Raji (cell line): ENCODE measurements around the gene ID1.

Experiments
- POLR2A ChIP-seq: IDR thresholded peaks from 2 replicates; pipeline ENCODE4 v1.6.1; 2011; ENCODE audit warnings: low read depth, low read length, control low read depth; ENCODE audit not compliant: insufficient read depth

The ID1 gene

GRCh38 chr20:31606804-31607639 is 1.9 kb downstream of the ID1 start:
- no peak for TF ChIP-seq POLR2A

- TF ChIP-seq POLR2A: no peak
Observed at GRCh38 chr20:31607640-31608250, 2.7 kb downstream of the ID1 start.

DNA sequence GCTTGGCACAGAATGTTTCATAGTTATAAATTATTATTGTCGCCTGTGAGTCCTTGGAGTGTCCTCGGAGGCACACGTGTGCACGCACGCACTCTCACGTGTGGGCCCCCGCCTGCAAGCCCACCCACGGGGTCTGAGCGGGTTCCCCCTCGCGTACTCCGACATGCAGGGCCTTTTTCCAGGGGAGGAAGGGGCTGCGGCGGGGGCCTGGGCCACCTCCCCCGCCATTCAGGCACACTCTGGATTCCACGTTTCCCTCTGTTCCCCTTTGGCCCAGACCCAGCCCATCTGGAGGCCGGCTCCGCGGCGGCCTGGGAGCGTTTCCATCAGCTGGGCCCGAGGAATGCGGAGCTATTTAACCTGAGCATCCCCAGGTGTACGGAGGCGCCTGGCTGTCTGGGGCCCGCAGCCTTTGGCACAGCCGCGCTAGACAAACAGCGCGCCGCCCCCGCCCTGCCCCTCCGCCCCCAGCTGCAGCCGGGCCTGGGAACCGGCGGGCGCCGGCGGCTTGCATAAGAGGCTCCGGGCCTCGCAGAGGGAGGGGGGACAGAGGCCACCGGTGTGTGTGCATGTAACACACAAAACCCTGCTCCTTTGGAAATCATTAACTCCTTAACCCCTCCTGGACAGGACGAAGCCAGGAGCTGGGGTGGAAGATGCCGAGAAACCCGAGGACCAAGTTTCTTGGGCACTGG is 3.3 kb downstream of the ID1 start:
- TF ChIP-seq POLR2A: no peak

DNA sequence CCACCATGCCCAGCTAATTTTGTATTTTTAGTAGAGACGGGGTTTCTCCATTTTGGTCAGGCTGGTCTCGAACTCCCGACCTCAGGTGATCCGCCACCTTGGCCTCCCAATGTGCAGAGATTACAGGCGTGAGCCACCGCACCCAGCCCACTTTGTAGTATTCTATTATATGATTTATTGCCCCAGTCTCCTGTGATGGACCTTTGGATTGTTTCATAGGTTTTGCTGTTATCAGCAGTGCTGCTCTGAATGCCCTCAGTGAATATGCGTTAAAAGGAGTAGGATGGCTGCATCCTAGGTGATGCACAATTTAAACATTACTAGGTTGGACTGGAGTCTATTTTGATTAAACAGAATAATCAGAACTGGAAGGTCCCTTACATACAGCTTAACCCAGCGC is 10.3 kb downstream of the ID1 start:
- TF ChIP-seq POLR2A: no peak

- TF ChIP-seq POLR2A: no peak
Observed at GRCh38 chr20:31617432-31618104, 12.5 kb downstream of the ID1 start.

GRCh38 chr20:31620246-31620645 is 15.2 kb downstream of the ID1 start:
- TF ChIP-seq POLR2A: no peak

GRCh38 chr20:31630187-31630790 is 25.2 kb downstream of the ID1 start:
- no peak for TF ChIP-seq POLR2A

DNA sequence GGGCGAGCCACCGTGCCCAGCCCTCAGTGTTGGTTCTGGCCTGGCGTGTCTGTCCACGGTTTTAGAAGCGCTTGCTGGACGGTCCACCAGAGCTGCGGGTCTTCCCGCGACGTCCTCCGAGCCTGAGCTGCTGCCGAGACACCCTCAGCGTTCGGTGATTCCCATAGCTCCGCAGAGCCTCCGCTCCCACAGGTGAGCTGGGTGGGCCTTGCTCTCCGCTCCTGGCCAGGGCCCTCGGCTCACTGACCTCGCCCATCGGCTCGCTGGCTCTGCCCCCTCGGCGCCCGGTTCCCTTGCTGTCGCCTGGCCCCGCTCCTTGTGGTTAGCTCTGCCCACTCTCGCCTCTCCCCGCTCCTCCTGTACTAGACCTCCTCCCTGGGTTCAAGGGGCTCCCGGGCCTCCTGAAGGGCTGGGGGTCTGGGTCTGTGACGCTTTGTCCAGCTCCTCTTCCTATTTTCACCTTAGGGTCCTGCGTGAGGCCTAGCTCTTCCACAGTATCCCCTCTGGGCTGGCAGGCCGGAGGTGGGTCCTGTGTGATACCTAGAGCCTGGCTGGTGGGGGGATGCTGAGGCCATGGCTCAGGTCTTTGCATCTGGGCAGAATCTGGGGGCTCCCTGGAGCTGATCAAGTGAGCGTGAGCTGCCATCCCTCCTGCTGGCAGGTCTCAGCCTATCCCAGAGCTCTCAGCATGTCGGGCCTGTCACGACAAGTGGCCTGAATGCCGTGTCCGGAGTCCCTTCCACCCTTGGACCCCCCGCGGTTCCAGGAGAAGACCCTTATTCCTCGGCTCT is 27.7 kb downstream of the ID1 start:
- no peak for TF ChIP-seq POLR2A

GRCh38 chr20:31633339-31633914 is 28.3 kb downstream of the ID1 start:
- TF ChIP-seq POLR2A: no peak

DNA sequence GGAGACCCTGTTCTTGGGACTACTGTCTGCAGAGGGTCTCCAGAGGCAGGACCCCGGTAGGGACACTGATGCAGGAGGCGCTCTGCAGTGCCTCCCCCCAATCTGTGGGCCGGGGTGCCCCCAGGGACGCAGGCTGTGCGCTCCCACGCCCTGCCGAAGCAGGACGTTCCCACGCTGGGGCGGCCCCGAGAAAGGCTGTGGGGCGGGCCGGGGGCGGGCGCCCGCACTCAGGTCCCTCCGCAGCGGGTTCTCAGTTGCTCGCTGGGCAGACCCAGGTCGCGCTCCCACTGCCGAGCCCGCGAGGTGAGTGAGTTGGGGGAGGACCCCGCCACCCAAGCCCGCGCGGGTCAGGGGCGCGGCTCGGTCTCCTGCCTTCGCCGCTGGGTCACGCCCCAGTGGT is 32.6 kb downstream of the ID1 start, which contains the start of gene COX4I2:
Gene COX4I2, plus strand, starts transcription at position 253 of the 400 bp plus-strand sequence. CDS start 1,106 bp downstream, outside the sequence.
- no peak for TF ChIP-seq POLR2A

DNA sequence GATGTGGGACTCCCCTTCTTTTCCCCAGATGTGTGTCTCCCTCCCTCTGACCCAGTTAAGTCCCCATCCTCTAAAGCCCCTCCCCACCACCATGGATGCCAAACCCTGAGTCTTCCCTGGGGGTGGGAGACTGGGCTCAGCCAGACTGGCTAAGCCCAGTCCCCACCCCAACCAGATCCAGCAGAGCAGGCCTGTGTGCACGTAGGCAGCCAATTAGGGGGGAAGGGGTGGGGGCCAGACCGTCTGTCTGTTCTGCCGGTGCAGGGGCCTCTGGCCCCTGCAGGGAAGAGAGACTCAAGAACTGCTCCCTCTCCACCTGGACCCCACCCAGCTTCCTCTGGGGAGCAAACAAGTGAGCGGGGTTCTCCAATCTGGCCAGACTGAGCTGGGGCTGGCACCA is 33.2 kb downstream of the ID1 start:
- no peak for TF ChIP-seq POLR2A

- TF ChIP-seq POLR2A: no peak
Observed at GRCh38 chr20:31638816-31639215, 33.7 kb downstream of the ID1 start.

DNA sequence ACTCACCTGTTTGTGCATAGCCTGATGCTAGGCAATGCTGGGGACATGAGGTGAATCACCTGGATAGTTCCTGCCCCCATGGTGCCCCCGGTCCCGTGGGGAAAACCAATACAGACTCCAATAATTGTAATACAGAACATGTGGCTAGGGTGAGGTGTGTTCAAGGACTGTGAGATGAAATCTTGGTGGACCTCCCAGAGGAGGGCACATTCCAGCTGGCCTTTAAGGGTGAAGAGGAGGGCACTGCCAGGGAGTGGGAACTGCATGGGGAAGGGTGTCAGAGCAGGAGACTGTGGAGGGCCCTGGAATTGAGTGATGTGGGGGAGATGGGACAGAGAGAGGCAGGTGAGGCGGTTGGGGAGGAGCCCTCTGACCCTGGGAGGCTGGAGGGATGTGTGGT is 35.2 kb downstream of the ID1 start:
- no peak for TF ChIP-seq POLR2A

DNA sequence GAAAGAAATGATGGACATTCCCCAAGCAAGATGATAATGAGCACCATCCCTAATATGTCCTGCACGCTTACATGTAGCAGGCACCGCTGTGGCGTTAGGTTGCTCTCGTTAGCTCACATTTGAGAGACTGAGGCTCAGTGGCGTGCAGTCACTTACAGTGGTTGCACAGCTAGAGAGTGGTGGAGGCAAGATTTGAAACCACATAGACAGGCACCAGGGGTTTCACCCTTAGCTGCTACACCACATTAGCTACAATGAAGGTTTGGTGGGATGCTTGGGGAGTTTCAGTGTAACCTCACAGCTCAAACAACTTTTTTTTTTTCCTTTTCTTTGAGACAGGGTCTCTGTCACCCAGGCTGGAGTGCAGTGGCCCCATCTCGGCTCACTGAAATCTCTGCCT is 36.3 kb downstream of the ID1 start:
- no peak for TF ChIP-seq POLR2A

DNA sequence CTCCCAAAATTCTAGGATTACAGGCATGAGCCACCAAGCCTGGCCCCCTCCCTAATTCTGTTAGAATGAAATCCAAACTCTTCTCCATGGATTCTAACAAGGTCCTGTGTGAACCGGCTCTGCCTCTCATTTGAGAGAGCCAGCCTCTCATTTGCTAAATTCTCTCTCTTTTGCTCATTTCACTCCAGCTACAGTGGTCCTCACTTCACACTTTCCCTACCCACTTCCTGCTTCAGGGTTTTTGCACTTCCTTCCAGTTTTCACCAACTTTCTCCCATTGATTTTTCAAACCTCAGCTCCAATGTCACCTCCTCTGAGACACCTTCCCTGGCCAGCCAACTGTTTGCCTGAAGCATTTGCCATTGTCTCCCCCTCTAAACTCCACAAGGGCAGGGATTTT is 37.7 kb downstream of the ID1 start:
- no peak for TF ChIP-seq POLR2A
